Osteocyte (in vitro differentiated cells): ENCODE measurements around the gene ANKRD17. TPM values are rescaled to one million over a fixed set of nuclear protein-coding genes. Genes with fewer than 3 reads are reported as not detected.

Experiments
- DNase-seq: peaks from one replicate; pipeline ENCODE4 v3.0.0; 2021; ENCODE audit warnings: mixed read lengths; ENCODE audit not compliant: unreplicated experiment; ENCODE audit errors: extremely low spot score
- H3K27ac Mint-ChIP-seq: one replicate; pipeline ENCODE4 v1.8.0; 2021; ENCODE audit warnings: mild to moderate bottlenecking, mixed read lengths; ENCODE audit not compliant: unreplicated experiment
- H3K27me3 Mint-ChIP-seq: one replicate; pipeline ENCODE4 v1.8.0; 2021; ENCODE audit warnings: mixed read lengths; ENCODE audit not compliant: unreplicated experiment
- H3K36me3 Mint-ChIP-seq: one replicate; pipeline ENCODE4 v1.8.0; 2021; ENCODE audit warnings: mixed read lengths; ENCODE audit not compliant: unreplicated experiment
- H3K4me1 Mint-ChIP-seq: one replicate; pipeline ENCODE4 v1.8.0; 2021; ENCODE audit warnings: mixed read lengths; ENCODE audit not compliant: unreplicated experiment
- H3K4me3 Mint-ChIP-seq: one replicate; pipeline ENCODE4 v1.8.0; 2021; ENCODE audit warnings: mild to moderate bottlenecking, moderate library complexity, mixed read lengths; ENCODE audit not compliant: unreplicated experiment
- H3K9me3 Mint-ChIP-seq: one replicate; pipeline ENCODE4 v1.8.0; 2021; ENCODE audit warnings: mixed read lengths; ENCODE audit not compliant: unreplicated experiment
- total RNA-seq: library from RNA; stranded (reverse); gene quantifications from 2 replicates; pipeline ENCODE4 v1.2.1, GENCODE V29; 2021
- TF ChIP-seq, protein P1 (sequence below): fragments of 200-600 bp; sonication (generic); IDR thresholded peaks from 2 replicates; pipeline ENCODE4 v1.5.0; 2021; ENCODE audit warnings: antibody characterized with exemption, mild to moderate bottlenecking, moderate library complexity

ANKRD17 gene
- total RNA-seq, 1 donor from 2014 or later: 76.0 TPM

DNA sequence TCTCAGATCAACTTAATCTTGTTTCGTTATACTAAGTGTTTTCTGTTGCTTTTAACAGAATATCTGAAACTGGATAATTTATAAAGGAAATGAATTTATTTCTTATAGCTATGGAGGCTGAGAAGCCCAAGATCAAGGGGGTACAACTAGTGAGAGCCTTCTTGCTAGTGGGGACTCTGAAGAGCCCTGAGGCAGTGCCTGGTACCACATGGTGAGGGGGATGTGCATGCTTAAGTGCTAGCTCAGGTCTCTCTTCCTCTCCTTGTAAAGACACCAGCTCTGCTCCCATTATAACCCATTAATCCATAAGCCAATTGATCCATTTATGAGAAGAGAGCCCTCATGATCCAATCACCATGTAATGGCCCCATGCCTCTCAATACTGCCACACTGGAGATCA lies 207.0 kb downstream of the ANKRD17 start:
- no peaks in the 10 kb centered on the region for H3K27me3 Mint-ChIP-seq
- H3K9me3 Mint-ChIP-seq: no peaks in the 10 kb centered on the region
- no peak for DNase-seq
- no peaks in the 10 kb centered on the region for H3K4me1 Mint-ChIP-seq
- H3K4me3 Mint-ChIP-seq: no peak overlapping the region
- TF ChIP-seq, protein P1, sequence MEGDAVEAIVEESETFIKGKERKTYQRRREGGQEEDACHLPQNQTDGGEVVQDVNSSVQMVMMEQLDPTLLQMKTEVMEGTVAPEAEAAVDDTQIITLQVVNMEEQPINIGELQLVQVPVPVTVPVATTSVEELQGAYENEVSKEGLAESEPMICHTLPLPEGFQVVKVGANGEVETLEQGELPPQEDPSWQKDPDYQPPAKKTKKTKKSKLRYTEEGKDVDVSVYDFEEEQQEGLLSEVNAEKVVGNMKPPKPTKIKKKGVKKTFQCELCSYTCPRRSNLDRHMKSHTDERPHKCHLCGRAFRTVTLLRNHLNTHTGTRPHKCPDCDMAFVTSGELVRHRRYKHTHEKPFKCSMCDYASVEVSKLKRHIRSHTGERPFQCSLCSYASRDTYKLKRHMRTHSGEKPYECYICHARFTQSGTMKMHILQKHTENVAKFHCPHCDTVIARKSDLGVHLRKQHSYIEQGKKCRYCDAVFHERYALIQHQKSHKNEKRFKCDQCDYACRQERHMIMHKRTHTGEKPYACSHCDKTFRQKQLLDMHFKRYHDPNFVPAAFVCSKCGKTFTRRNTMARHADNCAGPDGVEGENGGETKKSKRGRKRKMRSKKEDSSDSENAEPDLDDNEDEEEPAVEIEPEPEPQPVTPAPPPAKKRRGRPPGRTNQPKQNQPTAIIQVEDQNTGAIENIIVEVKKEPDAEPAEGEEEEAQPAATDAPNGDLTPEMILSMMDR: no peak
- H3K36me3 Mint-ChIP-seq: peaks cover 16% of the 10 kb centered on the region
- no peak overlapping the region for H3K27ac Mint-ChIP-seq

DNA sequence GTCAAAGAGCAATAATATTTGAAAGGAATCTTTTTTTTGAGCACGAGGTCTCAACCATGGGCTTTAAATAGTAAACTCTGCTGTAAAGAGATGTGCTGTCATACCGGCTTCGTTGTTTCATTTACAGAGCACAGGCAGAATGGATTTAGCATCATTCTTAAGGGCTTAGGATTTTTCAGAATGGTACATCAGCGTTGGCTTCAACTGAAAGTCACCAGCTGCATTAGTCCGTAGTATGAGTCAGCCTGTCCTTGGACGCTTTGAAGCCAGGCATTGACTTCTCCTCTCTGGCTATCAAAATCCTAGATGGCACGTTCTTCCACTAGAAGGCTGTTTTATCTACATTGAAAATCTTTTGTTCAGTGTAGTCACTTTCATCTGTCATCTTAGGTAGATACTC lies 212.7 kb downstream of the ANKRD17 start:
- TF ChIP-seq, protein P1: no peak
- Mint-ChIP-seq H3K9me3 (no peaks in the 10 kb centered on the region), H3K4me1 (no peaks in the 10 kb centered on the region), H3K27me3 (no peaks in the 10 kb centered on the region), H3K27ac (no peak overlapping the region), H3K36me3 (no peaks in the 10 kb centered on the region), H3K4me3 (no peak overlapping the region)
- no peak for DNase-seq

DNA sequence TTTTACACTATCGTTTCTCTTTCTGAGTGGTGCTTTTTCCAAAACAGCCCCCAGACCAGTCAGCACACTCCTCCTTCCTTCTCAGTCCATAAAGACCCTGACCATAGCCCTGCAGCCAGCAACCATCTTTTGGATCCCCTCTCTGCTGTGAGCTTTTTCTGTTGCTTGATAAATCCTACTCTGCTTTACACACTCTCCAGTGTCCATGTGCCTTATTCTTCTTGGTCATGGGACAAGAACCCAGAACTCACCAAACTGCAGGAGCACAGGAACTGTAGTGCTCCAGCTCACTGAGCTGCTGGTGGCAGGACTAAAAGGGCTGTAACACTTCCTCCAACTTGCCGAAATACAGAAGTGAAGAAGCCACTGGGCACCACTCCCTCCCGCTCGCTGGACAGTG lies 221.5 kb downstream of the ANKRD17 start:
- DNase-seq: no peak
- TF ChIP-seq, protein P1: no peak
- no peaks in the 10 kb centered on the region for H3K4me1 Mint-ChIP-seq
- peaks cover 9% of the 10 kb centered on the region for H3K27me3 Mint-ChIP-seq
- no peak overlapping the region for H3K4me3 Mint-ChIP-seq
- H3K9me3 Mint-ChIP-seq: peaks cover 12% of the 10 kb centered on the region
- H3K36me3 Mint-ChIP-seq: no peaks in the 10 kb centered on the region
- H3K27ac Mint-ChIP-seq: no peak overlapping the region

DNA sequence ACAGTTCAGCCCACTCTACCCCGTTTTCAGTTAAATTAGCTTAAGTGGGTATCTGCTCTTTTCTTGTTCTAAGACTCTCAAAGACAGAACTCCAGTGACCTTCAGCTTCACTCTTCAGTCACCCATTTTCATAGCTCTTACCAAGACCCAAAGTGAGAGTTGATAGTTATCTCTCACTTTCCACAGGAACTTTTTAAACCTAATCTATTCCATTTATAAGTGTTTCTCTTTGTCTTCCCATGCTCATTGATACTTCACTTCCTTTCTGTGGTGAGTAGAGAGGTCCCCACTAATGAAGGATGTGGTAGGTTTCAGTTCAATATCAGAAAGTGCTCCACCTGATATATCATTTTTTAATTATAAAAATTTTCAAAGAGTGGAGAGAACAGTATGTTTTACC lies 222.5 kb downstream of the ANKRD17 start:
- peaks cover 12% of the 10 kb centered on the region for H3K9me3 Mint-ChIP-seq
- TF ChIP-seq, protein P1: no peak
- no peak overlapping the region for H3K27ac Mint-ChIP-seq
- H3K4me3 Mint-ChIP-seq: no peak overlapping the region
- H3K36me3 Mint-ChIP-seq: no peaks in the 10 kb centered on the region
- H3K27me3 Mint-ChIP-seq: peaks cover 9% of the 10 kb centered on the region
- no peak for DNase-seq
- H3K4me1 Mint-ChIP-seq: no peaks in the 10 kb centered on the region

DNA sequence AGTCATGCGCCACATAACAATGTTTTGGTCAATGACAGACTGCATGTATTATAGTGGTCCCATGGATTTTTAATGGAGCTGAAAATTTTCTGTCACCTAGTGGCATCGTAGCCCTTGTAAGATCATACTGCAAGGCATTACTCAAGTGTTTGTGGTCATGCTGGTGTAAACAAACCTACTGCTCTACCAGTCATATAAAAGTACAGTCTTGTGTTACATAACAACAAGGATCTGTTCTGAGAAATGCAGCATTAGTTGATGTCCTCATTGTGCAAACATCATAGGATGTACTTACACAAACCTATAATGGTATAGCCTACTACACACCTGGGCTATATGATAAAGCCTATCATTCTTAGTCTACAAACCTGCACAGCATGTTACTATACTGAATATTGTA lies 223.7 kb downstream of the ANKRD17 start:
- Mint-ChIP-seq H3K4me1 (no peaks in the 10 kb centered on the region), H3K27ac (no peak overlapping the region), H3K36me3 (no peaks in the 10 kb centered on the region), H3K27me3 (peaks cover 9% of the 10 kb centered on the region), H3K9me3 (peaks cover 12% of the 10 kb centered on the region), H3K4me3 (no peak overlapping the region)
- TF ChIP-seq, protein P1: no peak
- no peak for DNase-seq
